DMS79 (cell line): ENCODE results near the gene RAD9A.

Experiments
- DNase-seq: peaks from one replicate; lab custom pipeline; 2025; lab: John Stamatoyannopoulos, UW

The RAD9A gene

DNA sequence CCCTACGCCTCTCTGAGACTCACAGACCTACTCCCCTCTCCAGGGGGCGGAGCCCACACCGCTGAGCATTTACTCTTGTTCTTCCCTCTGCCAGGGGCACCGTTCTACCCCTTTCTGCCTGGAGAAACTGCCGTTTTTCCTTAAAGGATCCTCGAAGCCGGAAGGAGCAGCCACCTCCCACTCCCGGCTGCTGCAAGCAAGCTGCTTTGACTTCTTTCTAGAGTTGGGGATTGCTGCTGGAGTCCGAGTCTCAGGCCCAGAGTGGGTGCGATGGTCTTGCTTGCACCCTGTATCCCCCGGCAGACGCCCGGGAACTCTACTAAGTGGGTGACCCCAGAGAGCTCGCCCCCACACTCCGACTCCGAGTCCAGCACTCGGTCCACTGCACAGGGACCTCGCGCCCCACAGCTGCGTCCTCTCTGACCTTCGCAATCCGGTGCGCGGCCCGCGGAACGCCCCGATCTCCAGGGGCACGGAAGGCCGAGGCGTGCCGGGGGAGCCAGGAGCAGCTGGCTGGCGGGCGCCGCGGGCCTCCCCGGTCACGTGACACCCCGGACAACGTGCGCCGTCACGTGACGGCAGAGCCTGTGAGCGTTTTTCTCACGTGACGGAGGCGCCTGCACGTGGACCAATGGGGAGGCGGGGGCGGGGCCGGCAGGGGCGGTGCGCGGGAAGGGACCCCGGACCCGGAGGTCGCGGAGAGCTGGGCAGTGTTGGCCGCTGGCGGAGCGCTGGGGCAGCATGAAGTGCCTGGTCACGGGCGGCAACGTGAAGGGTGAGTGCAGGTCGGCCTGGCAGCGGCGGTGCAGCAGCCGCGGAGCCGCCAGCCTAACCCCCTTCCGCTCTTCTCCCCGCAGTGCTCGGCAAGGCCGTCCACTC, at the start of gene RAD9A:
TSS of gene RAD9A (plus strand) at position 683 of the 879 bp plus-strand sequence. CDS start at position 742, 59 bp downstream.
- peak; percentile 77 for DNase-seq

DNA sequence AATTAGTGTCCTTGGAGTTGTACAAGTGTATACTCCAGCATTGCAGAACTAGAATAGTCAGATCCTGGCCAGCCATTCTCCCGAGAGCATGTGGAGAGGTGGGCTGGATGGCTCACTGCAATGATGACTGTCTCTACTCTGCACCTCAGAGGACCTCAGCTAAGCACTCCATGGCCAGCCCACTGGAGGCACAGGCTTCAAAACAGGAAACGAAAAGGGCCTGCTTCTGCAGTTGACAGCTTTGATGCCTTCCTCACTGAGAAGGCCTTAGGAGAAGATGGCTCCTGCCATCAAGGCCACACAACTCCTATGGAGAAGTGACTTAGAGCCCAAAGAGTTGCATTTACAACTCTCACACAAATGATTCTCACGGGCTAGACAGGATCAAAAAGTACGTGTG, 47.5 kb upstream of the RAD9A start:
- DNase-seq: no peak

DNA sequence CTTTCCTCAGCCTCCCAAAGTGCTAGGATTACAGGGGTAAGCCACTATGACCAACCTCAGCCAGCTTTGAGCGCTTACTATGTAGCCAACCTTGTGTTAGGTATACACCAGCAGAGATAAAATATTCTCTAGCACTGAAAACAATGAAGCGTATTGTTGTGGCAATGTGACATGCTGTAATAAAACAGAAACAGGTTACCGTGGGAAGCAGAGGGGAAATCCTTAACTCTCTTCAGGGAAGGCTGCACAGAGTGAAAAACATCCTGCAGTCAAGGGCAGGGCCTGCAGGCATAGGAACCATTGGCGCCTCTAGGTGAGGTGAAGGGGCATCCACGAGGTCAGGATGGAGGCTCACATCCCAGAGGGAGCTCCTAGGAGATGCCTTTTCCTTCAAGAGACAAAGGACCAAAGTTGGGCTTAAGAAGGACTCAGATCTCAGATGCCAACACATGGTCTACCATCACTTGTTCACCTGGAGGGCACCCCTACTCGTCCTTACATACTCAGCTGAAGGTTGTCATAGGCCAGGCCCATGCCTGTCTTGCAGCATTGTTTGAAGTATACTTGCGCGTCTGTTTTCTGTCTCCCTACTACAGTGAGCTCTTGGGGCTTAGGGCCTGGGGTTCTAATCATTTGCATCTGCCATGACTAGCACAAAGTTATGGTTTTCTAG, 46.4 kb upstream of the RAD9A start:
- DNase-seq: no peak

- DNase-seq: no peak
Observed at GRCh38 chr11:67345920-67346819, 45.6 kb upstream of the RAD9A start.

- no peak for DNase-seq
Observed at GRCh38 chr11:67347964-67348749, 43.6 kb upstream of the RAD9A start.

GRCh38 chr11:67349036-67349435, 42.8 kb upstream of the RAD9A start:
- no peak for DNase-seq

DNA sequence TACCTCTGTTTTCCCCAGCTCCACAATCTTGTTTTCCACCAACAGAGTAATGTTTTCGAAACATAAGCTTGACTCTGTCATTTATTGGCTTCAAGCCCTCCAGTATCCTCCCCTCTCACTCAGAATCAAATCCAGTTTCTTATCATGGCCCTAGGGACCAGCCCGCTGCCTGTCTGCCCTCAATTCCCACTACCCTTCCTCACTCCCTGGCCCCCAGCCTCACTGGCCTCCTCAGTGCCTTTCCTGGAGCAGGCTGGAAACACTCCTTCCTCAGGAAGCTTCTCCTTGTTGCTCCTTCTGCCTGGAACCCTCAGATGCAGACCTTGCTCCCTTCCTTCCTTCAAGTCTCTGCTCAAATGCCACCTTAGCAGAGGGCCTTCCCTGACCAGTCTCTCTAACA, 42.3 kb upstream of the RAD9A start:
- DNase-seq: no peak

- no peak for DNase-seq
Observed at GRCh38 chr11:67349928-67350465, 41.8 kb upstream of the RAD9A start.

DNA sequence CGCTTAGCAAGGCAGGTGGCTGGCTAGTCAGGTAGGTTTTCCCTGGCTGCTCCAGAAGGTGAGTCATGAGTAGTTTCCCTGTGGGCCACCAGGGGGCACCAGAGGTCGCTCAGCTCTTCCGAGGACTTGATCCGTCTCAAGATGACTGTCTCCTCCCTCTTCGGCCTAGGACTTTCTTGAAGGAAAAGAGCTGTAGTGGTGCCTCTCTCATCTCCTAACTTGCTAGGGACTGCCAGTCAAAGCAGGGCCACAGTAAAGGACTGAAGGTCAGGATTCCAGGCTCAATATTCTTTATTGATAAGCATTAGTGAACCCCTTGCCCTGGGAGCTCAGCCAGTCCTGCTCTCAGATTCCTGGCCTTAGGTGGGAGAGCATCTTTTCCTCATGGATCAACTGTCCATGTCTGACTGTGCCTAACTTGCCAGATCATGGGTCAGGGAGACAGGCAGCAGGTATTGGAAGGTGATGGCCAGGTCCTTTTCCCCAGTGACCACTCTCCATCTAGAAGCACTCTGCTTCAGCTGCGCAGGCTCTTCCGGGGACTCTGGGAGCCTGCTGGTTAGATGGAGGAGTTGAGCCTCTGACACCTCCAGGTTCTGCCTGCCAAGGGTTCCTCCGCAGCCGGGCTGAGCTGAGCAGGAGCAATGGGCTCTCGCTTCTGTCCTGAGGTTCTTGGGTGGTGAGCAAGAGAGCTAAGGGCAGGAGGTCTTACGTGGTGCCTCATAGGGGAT, 40.3 kb upstream of the RAD9A start:
- peak; percentile 40 for DNase-seq

DNA sequence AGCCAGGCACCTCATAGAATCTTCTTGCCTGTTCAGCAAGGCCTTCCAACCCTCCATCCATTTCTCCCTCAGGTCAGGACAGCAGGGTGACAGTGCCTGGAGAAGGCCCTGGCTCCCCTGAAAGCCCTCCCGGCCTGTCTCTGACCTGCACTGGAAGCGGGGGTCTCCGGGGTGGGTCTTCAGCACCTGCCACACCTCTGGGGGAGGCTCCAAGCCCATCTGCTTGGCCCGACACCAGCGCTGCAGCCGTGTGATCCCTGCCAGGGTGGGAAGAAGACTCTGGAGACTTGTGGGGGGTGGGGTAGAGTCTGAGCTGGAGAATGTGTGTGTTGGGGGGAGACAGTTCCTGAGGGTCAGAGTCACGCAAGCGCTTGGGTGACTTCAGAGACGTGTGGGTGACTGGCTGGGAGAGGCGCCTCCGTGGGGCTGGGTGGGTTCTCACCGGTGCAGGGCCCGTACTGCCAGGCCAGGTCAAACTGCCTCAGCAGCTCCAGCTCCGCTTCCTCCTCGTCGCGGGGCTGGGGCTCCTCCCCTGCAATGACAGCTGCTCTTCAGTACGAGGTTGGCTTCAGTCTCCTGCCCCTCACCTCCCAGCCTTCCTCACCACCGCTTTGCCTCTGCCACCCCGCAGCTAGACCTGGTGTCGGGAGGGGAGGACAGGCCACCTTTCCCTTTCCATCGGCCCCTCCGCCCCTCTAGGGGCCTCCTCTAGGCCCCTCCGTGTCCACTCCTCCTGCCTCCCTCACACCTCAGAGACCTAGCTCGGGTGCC, 39.1 kb upstream of the RAD9A start:
- no peak for DNase-seq

- peak; percentile 83 for DNase-seq
Observed at GRCh38 chr11:67353317-67354074, 38.3 kb upstream of the RAD9A start, which contains the start of gene POLD4. Gene POLD4, minus strand, starts transcription at chr11:67353546. Its CDS starts 147 bp downstream, at chr11:67353399.

GRCh38 chr11:67354075-67355022, 37.4 kb upstream of the RAD9A start:
- DNase-seq: no peak

DNA sequence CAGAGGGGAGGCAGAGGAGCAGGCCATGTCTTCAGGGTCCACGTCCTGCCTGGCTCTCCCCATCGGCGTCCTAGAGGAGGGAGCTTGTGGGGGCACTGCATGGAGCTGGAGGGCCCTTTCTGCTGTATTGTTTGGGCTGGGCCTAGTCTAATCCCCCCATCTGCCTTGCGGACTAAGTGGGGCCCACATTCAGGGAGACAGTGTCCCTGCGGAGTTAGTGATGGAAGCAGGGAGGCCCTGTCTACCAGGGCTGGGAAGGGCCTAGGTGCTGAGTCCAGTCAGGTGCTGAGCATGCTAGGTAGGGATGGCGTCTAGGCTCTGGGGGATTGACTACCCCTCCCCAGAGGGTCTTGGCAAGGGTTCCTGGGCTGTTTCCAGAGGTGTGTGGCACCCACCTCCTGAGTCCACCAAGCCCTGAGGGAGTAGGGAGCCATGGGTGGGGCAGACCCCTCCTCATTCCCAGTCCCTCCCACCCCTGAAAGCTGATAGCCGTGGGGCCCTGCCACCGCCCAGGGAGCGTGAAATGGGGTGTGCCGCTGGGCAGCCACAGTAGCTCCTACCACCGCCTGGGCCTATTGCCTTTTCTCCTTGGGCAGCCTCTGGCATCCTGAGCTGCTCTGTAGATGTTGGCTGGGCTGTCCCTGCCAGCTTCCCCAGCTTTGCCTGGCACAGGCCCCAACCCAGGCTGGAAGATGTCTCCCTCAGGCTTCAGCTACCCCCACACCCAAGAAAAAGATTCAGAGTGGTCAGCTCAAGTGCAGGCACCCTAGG, 36.6 kb upstream of the RAD9A start:
- no peak for DNase-seq

DNA sequence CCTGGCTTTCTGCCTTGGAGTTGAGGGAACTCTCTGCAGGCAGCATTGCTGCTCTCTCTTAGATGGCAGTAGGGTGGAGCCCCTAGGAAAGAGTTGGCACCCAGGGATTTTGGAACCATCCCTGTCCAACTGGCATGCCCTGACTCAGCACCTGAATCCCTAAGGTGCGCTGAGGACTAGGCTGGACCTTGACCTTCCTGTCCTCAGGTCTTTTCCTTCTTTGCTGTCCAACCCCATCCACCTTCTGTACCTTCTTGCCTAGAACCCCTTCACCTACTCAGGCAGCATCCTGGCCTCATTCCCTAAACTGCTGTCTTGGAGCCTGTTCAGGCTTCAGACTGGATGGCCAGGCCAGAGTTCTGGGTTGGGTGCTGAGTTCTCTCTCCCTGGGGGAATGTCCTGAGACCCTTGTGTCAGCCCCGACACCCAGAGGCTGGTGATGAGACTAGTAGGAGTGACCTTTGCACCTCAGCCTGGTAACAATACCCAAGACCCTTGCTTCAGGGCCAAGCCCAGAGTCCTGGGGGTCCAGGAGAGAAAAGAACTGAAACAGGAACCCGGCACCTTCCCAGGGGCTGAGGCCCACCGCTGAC, 35.9 kb upstream of the RAD9A start:
- no peak for DNase-seq

DNA sequence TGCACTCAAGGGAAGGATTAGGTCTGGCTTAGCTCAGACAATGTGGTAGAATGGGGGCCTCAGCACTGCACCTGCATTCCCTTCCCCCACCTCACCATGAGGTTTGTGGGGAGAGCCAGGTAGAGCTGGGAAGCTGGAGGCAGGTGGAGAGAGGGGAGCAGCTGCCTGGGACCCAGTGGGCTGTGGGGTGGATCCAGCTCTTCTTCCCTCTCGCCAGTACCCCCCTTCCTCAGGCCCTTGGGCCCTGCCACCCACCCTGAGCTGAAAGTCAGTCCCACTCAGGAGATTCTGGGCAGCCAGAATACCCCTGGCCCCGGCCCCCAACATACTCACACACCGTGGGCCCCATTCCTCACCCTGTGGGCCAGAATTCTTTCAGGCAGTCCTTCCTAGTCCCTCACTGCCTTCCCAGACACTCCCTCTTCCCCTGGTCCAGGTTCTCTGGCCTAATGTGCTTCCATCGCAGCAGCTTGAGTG, 35.4 kb upstream of the RAD9A start:
- no peak for DNase-seq

- DNase-seq: peak; percentile 47
Observed at GRCh38 chr11:67356864-67357561, 34.8 kb upstream of the RAD9A start.
